HL-60 (cell line): ENCODE data around the gene NLRC5.
A peak's percentile ranks its signal among the peaks of the same experiment; 100 is the strongest.

Source experiments
- DNase-seq, 2 experiments: peaks; one replicate each; pipeline ENCODE4 v3.0.0-alpha.2; 2010 to 2020; ENCODE audit warnings: low read depth in 1 of 2, low spot score in 1 of 2
- H3K27ac ChIP-seq: fragments of 250-450 bp; sonication (Bioruptor Pico); replicated peaks from 2 replicates; pipeline ENCODE4 v1.5.1; 2020; ENCODE audit warnings: mild to moderate bottlenecking, moderate library complexity
- H3K27me3 ChIP-seq: fragments of 250-450 bp; sonication (Bioruptor Pico); 2 replicates; pipeline ENCODE4 v1.5.1; 2021; ENCODE audit warnings: mild to moderate bottlenecking, moderate library complexity; ENCODE audit not compliant: insufficient read depth, poor library complexity, severe bottlenecking
- H3K4me3 ChIP-seq: replicated peaks from 2 replicates; pipeline ENCODE4 v1.5.1; 2011; ENCODE audit warnings: mild to moderate bottlenecking, control low read depth, low read length; ENCODE audit not compliant: insufficient read depth
- GABPA ChIP-seq: IDR thresholded peaks from 2 replicates; pipeline ENCODE4 v1.6.1; 2012; ENCODE audit warnings: low read depth
- POLR2AphosphoS5 ChIP-seq: IDR thresholded peaks from 2 replicates; pipeline ENCODE4 v1.6.1; 2012; ENCODE audit warnings: low read depth
- SPI1 ChIP-seq: IDR thresholded peaks from 2 replicates; pipeline ENCODE4 v1.6.1; 2012; ENCODE audit warnings: low read depth, mild to moderate bottlenecking, borderline replicate concordance
- TF ChIP-seq, protein P1 (sequence below): IDR thresholded peaks from one replicate; pipeline ENCODE4 v1.5.1; 2011; ENCODE audit warnings: low read length, control low read depth, inconsistent platforms; ENCODE audit not compliant: insufficient read depth
- TF ChIP-seq, protein P2 (sequence below): IDR thresholded peaks from 2 replicates; pipeline ENCODE4 v1.6.1; 2012; ENCODE audit warnings: low read depth; ENCODE audit not compliant: insufficient replicate concordance

NLRC5 gene

DNA sequence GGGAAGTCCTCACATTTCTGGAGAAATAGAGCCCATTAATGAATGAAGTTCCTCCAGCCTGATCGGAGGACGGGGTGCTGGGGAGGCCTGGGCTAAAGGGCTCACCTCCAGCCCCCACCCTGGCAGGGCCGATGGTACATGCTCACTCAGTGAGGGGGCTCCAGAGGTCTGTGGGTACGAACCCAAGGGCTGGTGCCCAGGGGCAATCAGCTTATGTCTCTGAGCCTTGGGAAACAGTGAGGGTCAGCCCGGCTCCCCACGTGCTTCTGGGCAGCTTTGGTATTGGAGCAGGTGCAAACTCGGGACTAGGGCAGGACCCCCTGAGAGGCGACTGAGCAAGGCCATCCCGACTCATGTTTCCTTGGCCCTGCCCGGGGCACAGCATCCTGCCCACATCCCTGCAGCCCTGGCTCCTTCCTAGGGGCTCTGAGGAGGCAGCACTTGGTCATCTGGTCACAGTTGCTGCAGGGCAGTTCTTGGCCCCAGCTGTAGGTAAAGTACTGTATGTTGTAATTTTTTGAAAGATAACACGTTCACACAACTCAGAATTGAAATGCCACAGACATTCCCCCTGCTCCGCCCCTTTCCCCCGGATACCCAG is 28.6 kb upstream of the NLRC5 start:
- Histone ChIP-seq H3K27me3 (no peaks in the 10 kb centered on the region), H3K27ac (no peak overlapping the region), H3K4me3 (no peak overlapping the region)
- TF ChIP-seq, protein P1, sequence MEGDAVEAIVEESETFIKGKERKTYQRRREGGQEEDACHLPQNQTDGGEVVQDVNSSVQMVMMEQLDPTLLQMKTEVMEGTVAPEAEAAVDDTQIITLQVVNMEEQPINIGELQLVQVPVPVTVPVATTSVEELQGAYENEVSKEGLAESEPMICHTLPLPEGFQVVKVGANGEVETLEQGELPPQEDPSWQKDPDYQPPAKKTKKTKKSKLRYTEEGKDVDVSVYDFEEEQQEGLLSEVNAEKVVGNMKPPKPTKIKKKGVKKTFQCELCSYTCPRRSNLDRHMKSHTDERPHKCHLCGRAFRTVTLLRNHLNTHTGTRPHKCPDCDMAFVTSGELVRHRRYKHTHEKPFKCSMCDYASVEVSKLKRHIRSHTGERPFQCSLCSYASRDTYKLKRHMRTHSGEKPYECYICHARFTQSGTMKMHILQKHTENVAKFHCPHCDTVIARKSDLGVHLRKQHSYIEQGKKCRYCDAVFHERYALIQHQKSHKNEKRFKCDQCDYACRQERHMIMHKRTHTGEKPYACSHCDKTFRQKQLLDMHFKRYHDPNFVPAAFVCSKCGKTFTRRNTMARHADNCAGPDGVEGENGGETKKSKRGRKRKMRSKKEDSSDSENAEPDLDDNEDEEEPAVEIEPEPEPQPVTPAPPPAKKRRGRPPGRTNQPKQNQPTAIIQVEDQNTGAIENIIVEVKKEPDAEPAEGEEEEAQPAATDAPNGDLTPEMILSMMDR: no peak
- TF ChIP-seq, protein P2, sequence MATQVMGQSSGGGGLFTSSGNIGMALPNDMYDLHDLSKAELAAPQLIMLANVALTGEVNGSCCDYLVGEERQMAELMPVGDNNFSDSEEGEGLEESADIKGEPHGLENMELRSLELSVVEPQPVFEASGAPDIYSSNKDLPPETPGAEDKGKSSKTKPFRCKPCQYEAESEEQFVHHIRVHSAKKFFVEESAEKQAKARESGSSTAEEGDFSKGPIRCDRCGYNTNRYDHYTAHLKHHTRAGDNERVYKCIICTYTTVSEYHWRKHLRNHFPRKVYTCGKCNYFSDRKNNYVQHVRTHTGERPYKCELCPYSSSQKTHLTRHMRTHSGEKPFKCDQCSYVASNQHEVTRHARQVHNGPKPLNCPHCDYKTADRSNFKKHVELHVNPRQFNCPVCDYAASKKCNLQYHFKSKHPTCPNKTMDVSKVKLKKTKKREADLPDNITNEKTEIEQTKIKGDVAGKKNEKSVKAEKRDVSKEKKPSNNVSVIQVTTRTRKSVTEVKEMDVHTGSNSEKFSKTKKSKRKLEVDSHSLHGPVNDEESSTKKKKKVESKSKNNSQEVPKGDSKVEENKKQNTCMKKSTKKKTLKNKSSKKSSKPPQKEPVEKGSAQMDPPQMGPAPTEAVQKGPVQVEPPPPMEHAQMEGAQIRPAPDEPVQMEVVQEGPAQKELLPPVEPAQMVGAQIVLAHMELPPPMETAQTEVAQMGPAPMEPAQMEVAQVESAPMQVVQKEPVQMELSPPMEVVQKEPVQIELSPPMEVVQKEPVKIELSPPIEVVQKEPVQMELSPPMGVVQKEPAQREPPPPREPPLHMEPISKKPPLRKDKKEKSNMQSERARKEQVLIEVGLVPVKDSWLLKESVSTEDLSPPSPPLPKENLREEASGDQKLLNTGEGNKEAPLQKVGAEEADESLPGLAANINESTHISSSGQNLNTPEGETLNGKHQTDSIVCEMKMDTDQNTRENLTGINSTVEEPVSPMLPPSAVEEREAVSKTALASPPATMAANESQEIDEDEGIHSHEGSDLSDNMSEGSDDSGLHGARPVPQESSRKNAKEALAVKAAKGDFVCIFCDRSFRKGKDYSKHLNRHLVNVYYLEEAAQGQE: no peak
- TF ChIP-seq POLR2AphosphoS5 (no peak), GABPA (no peak), SPI1 (no peak)
- no peak for DNase-seq

DNA sequence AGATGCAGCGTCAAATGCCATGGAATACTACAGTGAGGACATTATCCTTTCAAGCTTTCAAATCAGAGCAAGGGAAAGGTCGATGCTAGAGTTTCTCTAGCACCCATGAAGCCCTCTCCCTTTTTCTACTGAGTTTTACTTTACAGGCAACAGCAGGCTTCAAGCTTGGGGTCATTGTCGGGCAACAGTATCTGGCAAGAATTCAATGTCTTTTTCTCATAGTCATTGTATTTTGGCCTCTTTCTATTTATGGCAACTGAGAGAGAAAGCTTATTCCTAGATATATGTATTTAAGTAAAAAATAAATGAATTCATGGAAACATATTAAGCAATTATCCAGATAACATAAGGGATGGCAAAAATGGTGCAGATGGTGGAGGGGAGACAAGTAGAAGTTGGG is 28.0 kb upstream of the NLRC5 start:
- H3K4me3 ChIP-seq: no peak overlapping the region
- no peak overlapping the region for H3K27ac ChIP-seq
- no peaks in the 10 kb centered on the region for H3K27me3 ChIP-seq
- no peak for DNase-seq
- TF ChIP-seq GABPA: no peak
- TF ChIP-seq, protein P1: no peak
- no peak for TF ChIP-seq SPI1
- no peak for TF ChIP-seq POLR2AphosphoS5
- TF ChIP-seq, protein P2: no peak

DNA sequence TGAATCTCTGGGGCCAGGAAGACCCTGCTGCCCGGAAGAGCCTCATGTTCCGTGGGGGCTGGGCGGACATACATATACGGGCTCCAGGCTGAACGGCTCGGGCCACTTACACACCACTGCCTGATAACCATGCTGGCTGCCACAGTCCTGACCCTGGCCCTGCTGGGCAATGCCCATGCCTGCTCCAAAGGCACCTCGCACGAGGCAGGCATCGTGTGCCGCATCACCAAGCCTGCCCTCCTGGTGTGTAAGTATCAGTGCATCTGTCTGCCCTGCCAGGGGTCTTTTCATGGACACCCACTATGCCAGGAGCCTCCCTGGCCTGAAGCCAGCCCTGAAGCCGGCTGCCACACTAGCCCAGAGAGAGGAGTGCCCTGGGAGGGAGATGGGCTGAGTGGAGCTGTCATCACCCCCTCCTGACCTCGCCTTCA is 27.5 kb upstream of the NLRC5 start, which contains the start of gene CETP:
TSS of gene CETP (plus strand) at position 100 of the 431 bp plus-strand sequence. CDS start at position 130, 30 bp downstream.
- Histone ChIP-seq H3K27me3 (no peaks in the 10 kb centered on the region), H3K27ac (no peak within 1 kb of the TSS), H3K4me3 (no peak within 1 kb of the TSS)
- TF ChIP-seq SPI1 (no peak), POLR2AphosphoS5 (no peak), GABPA (no peak)
- no peak for DNase-seq

DNA sequence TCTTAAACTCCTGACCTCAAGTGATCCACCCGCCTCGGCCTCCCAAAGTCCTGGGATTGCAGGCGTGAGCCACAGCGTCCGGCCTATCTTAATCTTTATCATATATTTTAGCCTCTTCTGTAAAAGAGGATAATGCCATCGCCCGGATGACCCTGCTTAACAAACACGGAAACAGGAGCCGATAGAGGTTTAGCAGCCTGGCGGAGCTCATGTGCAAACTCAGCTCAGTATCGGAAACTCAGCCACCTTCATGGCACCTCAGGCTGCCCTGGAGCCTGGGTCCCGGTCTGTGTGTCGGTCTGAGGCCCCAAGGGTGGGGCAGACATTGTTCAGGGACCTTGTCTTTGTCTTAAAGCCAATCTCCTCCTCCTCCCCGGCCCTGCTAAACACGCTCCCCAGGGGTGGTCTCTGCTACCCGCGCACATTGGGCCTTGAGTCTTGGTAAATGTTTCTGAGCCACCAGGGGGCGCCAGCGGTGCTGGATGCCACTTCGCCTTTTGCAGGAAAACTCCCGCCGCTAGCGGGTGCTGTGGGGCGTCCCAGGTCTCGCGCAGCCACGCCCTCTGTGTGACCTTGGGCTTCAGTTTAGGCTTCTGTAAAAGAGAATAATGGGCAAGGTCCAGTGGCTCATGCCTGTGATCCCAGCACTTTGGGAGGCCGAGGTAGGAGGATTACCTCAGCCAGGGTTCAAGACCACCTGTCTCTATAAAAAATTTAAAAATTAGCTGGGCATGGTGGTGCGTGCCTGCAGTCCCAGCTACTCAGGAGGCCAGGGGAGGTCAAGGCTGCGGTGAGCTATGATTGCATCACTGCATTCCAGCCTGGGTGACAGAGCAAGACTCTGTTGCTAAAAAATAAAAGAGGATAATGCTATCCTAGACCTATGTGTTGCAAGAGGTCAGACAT is 24.9 kb upstream of the NLRC5 start:
- H3K4me3 ChIP-seq: no peak overlapping the region
- peak; percentile 84 to 95 for DNase-seq
- no peaks in the 10 kb centered on the region for H3K27me3 ChIP-seq
- TF ChIP-seq, protein P2: no peak
- TF ChIP-seq SPI1 (peak; percentile 10; the same call in 1 of the 2 replicates), GABPA (no peak), POLR2AphosphoS5 (no peak)
- TF ChIP-seq, protein P1: peak; percentile 60
- H3K27ac ChIP-seq: peak overlapping the region; percentile 78
